WTC11 (cell line): ENCODE data around the gene FUT8. TPM values are rescaled to one million over a fixed set of nuclear protein-coding genes. Genes with fewer than 3 reads are reported as not detected.

Source experiments
- ATAC-seq: fragments of 200-7000 bp; cut with Tn5 transposase; 2 replicates; pipeline ENCODE4 v1.10.0; 2021; ENCODE audit warnings: mild to moderate bottlenecking, moderate library complexity
- CTCF ChIA-PET: fragments of 300-600 bp; sonication (Branson Sonifier 250); formaldehyde crosslinking; loops from one replicate; lab custom pipeline; 2021; ENCODE audit warnings: antibody characterized with exemption; lab: Charles Lee
- POLR2A ChIA-PET: fragments of 350-600 bp; sonication (Branson Sonifier 250); formaldehyde crosslinking; loops from one replicate; lab custom pipeline; 2021; ENCODE audit warnings: antibody characterized with exemption; lab: Charles Lee
- DNase-seq: peaks from one replicate; pipeline ENCODE4 v3.0.0; 2021; ENCODE audit warnings: low spot score
- H3K27ac Mint-ChIP-seq: 2 replicates; pipeline ENCODE4 v1.8.0; 2021; ENCODE audit warnings: mixed read lengths
- H3K27me3 Mint-ChIP-seq: 2 replicates; pipeline ENCODE4 v1.8.0; 2021; ENCODE audit warnings: low read depth, mild to moderate bottlenecking, moderate library complexity, mixed read lengths
- H3K36me3 Mint-ChIP-seq: 2 replicates; pipeline ENCODE4 v1.8.0; 2021; ENCODE audit warnings: mixed read lengths
- H3K4me1 Mint-ChIP-seq: 2 replicates; pipeline ENCODE4 v1.8.0; 2022; ENCODE audit warnings: mixed read lengths
- H3K4me3 Mint-ChIP-seq: 2 replicates; pipeline ENCODE4 v1.8.0; 2021; ENCODE audit warnings: mild to moderate bottlenecking, moderate library complexity, mixed read lengths
- H3K9me3 Mint-ChIP-seq: 2 replicates; pipeline ENCODE4 v1.8.0; 2021; ENCODE audit warnings: mixed read lengths
- CBFB ChIP-seq: sonication (generic); formaldehyde crosslinking; IDR thresholded peaks from 2 replicates; pipeline ENCODE4 v1.8.1; 2022; ENCODE audit warnings: mild to moderate bottlenecking, low read depth, missing genetic modification reagents
- CDX4 ChIP-seq: fragments of 250-450 bp; sonication (Bioruptor Pico); IDR thresholded peaks from 2 replicates; pipeline ENCODE4 v1.9.0; 2021; ENCODE audit warnings: moderate library complexity, mild to moderate bottlenecking, inconsistent platforms, borderline replicate concordance
- CREB1 ChIP-seq: sonication (generic); formaldehyde crosslinking; IDR thresholded peaks from 2 replicates; pipeline ENCODE4 v1.8.0; 2023; ENCODE audit warnings: mild to moderate bottlenecking, missing genetic modification reagents
- CREM ChIP-seq: sonication (generic); formaldehyde crosslinking; IDR thresholded peaks from 2 replicates; pipeline ENCODE4 v1.8.1; 2022; ENCODE audit warnings: mild to moderate bottlenecking, missing genetic modification reagents, moderate library complexity
- E2F4 ChIP-seq: sonication (generic); formaldehyde crosslinking; IDR thresholded peaks from 2 replicates; pipeline ENCODE4 v1.8.1; 2022; ENCODE audit warnings: low read depth, mild to moderate bottlenecking, moderate library complexity, missing genetic modification reagents, borderline replicate concordance
- ELF4 ChIP-seq: sonication (generic); formaldehyde crosslinking; IDR thresholded peaks from 2 replicates; pipeline ENCODE4 v1.8.1; 2022; ENCODE audit warnings: low read depth, mild to moderate bottlenecking, moderate library complexity, missing genetic modification reagents
- EMX1 ChIP-seq: fragments of 250-450 bp; sonication (Bioruptor Pico); IDR thresholded peaks from 2 replicates; pipeline ENCODE4 v1.8.0; 2021; ENCODE audit warnings: mild to moderate bottlenecking
- FOXK1 ChIP-seq: sonication (generic); formaldehyde crosslinking; IDR thresholded peaks from 2 replicates; pipeline ENCODE4 v1.8.0; 2022; ENCODE audit warnings: mild to moderate bottlenecking, moderate library complexity, missing genetic modification reagents
- GABPB1 ChIP-seq: sonication (generic); formaldehyde crosslinking; IDR thresholded peaks from 2 replicates; pipeline ENCODE4 v1.8.1; 2023; ENCODE audit warnings: mild to moderate bottlenecking, missing genetic modification reagents
- HMGXB4 ChIP-seq: sonication (generic); formaldehyde crosslinking; IDR thresholded peaks from 2 replicates; pipeline ENCODE4 v1.8.1; 2023; ENCODE audit warnings: mild to moderate bottlenecking, moderate library complexity, missing genetic modification reagents
- JAZF1 ChIP-seq: fragments of 250-450 bp; sonication (Bioruptor Pico); IDR thresholded peaks from 2 replicates; pipeline ENCODE4 v1.9.0; 2021; ENCODE audit warnings: moderate library complexity, mild to moderate bottlenecking, inconsistent platforms
- JUN ChIP-seq: sonication (generic); formaldehyde crosslinking; IDR thresholded peaks from 2 replicates; pipeline ENCODE4 v1.8.0; 2023; ENCODE audit warnings: mild to moderate bottlenecking, missing genetic modification reagents
- MLX ChIP-seq: sonication (generic); formaldehyde crosslinking; IDR thresholded peaks from 2 replicates; pipeline ENCODE4 v1.8.1; 2023; ENCODE audit warnings: mild to moderate bottlenecking, missing genetic modification reagents, moderate library complexity
- NFATC4 ChIP-seq: fragments of 250-450 bp; sonication (Bioruptor Pico); IDR thresholded peaks from 2 replicates; pipeline ENCODE4 v1.9.0; 2021; ENCODE audit warnings: mild to moderate bottlenecking
- NFE2L1 ChIP-seq: sonication (generic); formaldehyde crosslinking; IDR thresholded peaks from 2 replicates; pipeline ENCODE4 v1.8.1; 2023; ENCODE audit warnings: missing genetic modification reagents
- TP53 ChIP-seq: sonication (generic); formaldehyde crosslinking; IDR thresholded peaks from 2 replicates; pipeline ENCODE4 v1.8.1; 2023; ENCODE audit warnings: mild to moderate bottlenecking, missing genetic modification reagents
- ZBTB43 ChIP-seq: sonication (generic); formaldehyde crosslinking; IDR thresholded peaks from 2 replicates; pipeline ENCODE4 v1.8.1; 2023; ENCODE audit warnings: mild to moderate bottlenecking, missing genetic modification reagents
- ZNF263 ChIP-seq: sonication (generic); formaldehyde crosslinking; IDR thresholded peaks from 2 replicates; pipeline ENCODE4 v1.8.1; 2022; ENCODE audit warnings: low read depth, mild to moderate bottlenecking, moderate library complexity, missing genetic modification reagents
- ZNF416 ChIP-seq: fragments of 250-450 bp; sonication (Bioruptor Pico); IDR thresholded peaks from 2 replicates; pipeline ENCODE4 v1.9.0; 2021; ENCODE audit warnings: mild to moderate bottlenecking, inconsistent platforms
- ZNF425 ChIP-seq: fragments of 250-450 bp; sonication (Bioruptor Pico); conservative IDR thresholded peaks from 2 replicates; pipeline ENCODE4 v1.9.0; 2021; ENCODE audit warnings: mild to moderate bottlenecking
- ZNF512 ChIP-seq: sonication (generic); formaldehyde crosslinking; IDR thresholded peaks from 2 replicates; pipeline ENCODE4 v1.8.1; 2022; ENCODE audit warnings: missing genetic modification reagents, borderline replicate concordance
- ZSCAN18 ChIP-seq: fragments of 250-450 bp; sonication (Bioruptor Pico); IDR thresholded peaks from 2 replicates; pipeline ENCODE4 v2.1.2; 2022; ENCODE audit warnings: mild to moderate bottlenecking, moderate library complexity
- total RNA-seq: library from RNA; stranded (reverse); gene quantifications from 3 replicates; pipeline ENCODE4 v1.2.3, GENCODE V29; 2021

FUT8 gene
- total RNA-seq, 1 experiment from 2014 or later, result 37.9 TPM

- TF ChIP-seq CREB1 (CRISPR knock-in tag) (no peak), ZNF425 (CRISPR knock-in tag) (no peak), ZNF512 (CRISPR knock-in tag) (no peak), JAZF1 (CRISPR knock-in tag) (no peak), TP53 (no peak)
These were observed 308.2 kb downstream of the FUT8 start (continued) for GRCh38 chr14:65720743-65721142.

- peaks cover 49% of the 10 kb centered on the region for H3K9me3 Mint-ChIP-seq
- ChIA-PET CTCF (no interaction called here), POLR2A (no interaction called here)
- TF ChIP-seq HMGXB4 (CRISPR knock-in tag) (no peak), ZSCAN18 (no peak), E2F4 (no peak)
- ATAC-seq (no peak), DNase-seq (no peak)
- H3K4me1 Mint-ChIP-seq, result no peaks in the 10 kb centered on the region
- no peak overlapping the region for H3K4me3 Mint-ChIP-seq
- H3K36me3 Mint-ChIP-seq, result peaks cover 52% of the 10 kb centered on the region
- H3K27ac Mint-ChIP-seq, result no peak overlapping the region
- peaks cover 10% of the 10 kb centered on the region; the same call in 1 of the 2 replicates for H3K27me3 Mint-ChIP-seq
These were observed 310.8 kb downstream of the FUT8 start for GRCh38 chr14:65723348-65723747.

GRCh38 chr14:65728604-65729003, 316.1 kb downstream of the FUT8 start:
- POLR2A ChIA-PET, result no interaction called here
- TF ChIP-seq ELF4 (CRISPR knock-in tag) (no peak), MLX (CRISPR knock-in tag) (no peak), GABPB1 (no peak), ZNF263 (CRISPR knock-in tag) (no peak), JUN (CRISPR knock-in tag) (no peak), CDX4 (CRISPR knock-in tag) (no peak), NFATC4 (no peak), EMX1 (CRISPR knock-in tag) (no peak), CBFB (CRISPR knock-in tag) (no peak), FOXK1 (no peak), NFE2L1 (CRISPR knock-in tag) (no peak), ZBTB43 (CRISPR knock-in tag) (no peak), CREM (CRISPR knock-in tag) (no peak), ZNF416 (CRISPR knock-in tag) (no peak)

More at GRCh38 chr14:65728604-65729003, 316.1 kb downstream of the FUT8 start:
- no peak for DNase-seq
- Mint-ChIP-seq H3K4me3 (no peak overlapping the region), H3K36me3 (peaks cover 29% of the 10 kb centered on the region), H3K27ac (no peak overlapping the region), H3K27me3 (0 out of 2 replicates have a peak, but pooled peaks cover 4% of the 10 kb centered on the region), H3K4me1 (no peaks in the 10 kb centered on the region), H3K9me3 (peaks cover 29% of the 10 kb centered on the region)
- CTCF ChIA-PET, result interaction anchor here (0.6 to 1.9 kb wide), 2 partner anchors 96 to 106 kb away, joined by 4 to 6 read pairs; no protein-coding TSS in a partner anchor
- ATAC-seq, result no peak
